Measurements from ENCODE around the gene OR4D10.

DNA sequence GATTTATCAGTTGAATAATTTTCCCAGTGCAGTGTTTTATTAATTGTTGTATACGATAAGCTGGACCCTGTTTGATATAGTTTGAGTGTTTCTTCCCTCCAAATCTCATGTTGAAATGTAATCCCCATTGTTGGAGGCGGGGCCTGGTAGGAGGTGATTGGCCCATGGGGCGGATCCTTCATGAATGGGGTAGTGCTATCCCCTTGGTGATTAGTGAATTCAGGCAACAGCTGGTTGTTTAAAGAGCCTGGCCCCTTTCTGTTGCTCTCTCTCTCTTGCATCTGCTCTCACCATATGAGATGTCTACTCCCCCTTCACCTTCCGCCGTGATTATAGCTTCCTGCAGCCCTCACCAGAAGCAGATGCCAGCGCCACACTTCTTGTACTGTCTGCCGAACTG lies 35.3 kb upstream of the OR4D10 start:
- TF ChIP-seq POLR2A (conservative IDR thresholded peaks at IDR 0.05) (no peak), NR2C1 (IDR thresholded peaks at IDR 0.05) (no peak), NR2C1 (tag; IDR thresholded peaks at IDR 0.05) (no peak), KDM1A (IDR thresholded peaks at IDR 0.05) (no peak), SP1 (CRISPR knock-in tag; IDR thresholded peaks at IDR 0.05) (no peak), TARDBP (IDR thresholded peaks at IDR 0.05) (no peak), NFIC (IDR thresholded peaks at IDR 0.05) (no peak), FOSL1 (tag; conservative IDR thresholded peaks at IDR 0.05) (no peak), PHB2 (IDR thresholded peaks at IDR 0.05; ENCODE audit: low read depth) (no peak), SIN3A (IDR thresholded peaks at IDR 0.05; ENCODE audit: borderline replicate concordance in 2 of 2, control insufficient read depth in 1 of 2, low read depth in 2 of 2, low read length in 2 of 2) (no peak), RAD51 (IDR thresholded peaks at IDR 0.05; ENCODE audit: borderline replicate concordance, low read depth) (no peak)
- TF ChIP-seq, protein P1, sequence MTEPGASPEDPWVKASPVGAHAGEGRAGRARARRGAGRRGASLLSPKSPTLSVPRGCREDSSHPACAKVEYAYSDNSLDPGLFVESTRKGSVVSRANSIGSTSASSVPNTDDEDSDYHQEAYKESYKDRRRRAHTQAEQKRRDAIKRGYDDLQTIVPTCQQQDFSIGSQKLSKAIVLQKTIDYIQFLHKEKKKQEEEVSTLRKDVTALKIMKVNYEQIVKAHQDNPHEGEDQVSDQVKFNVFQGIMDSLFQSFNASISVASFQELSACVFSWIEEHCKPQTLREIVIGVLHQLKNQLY (CRISPR knock-in tag; conservative IDR thresholded peaks at IDR 0.05), result no peak
- TF ChIP-seq, protein P2, sequence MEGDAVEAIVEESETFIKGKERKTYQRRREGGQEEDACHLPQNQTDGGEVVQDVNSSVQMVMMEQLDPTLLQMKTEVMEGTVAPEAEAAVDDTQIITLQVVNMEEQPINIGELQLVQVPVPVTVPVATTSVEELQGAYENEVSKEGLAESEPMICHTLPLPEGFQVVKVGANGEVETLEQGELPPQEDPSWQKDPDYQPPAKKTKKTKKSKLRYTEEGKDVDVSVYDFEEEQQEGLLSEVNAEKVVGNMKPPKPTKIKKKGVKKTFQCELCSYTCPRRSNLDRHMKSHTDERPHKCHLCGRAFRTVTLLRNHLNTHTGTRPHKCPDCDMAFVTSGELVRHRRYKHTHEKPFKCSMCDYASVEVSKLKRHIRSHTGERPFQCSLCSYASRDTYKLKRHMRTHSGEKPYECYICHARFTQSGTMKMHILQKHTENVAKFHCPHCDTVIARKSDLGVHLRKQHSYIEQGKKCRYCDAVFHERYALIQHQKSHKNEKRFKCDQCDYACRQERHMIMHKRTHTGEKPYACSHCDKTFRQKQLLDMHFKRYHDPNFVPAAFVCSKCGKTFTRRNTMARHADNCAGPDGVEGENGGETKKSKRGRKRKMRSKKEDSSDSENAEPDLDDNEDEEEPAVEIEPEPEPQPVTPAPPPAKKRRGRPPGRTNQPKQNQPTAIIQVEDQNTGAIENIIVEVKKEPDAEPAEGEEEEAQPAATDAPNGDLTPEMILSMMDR (IDR thresholded peaks at IDR 0.05 in 2 of 3, conservative IDR thresholded peaks at IDR 0.05 in 1 of 3; ENCODE audit: insufficient read depth in 2 of 3, low read depth in 1 of 3, low read length in 3 of 3), result no peak
